GM23338 (cell line): Measurements from ENCODE around the gene SIX5. TPM values are rescaled to one million over a fixed set of nuclear protein-coding genes. Genes with fewer than 3 reads are reported as not detected.
"Not testable (repeated sequence)": the region's sequence is repeated elsewhere in the genome, so short reads cannot be mapped to it uniquely, and the experiment has no call there.

Source experiments
- ATAC-seq: fragments of 200-7000 bp; cut with Tn5 transposase; 3 replicates; pipeline ENCODE4 v1.9.1; 2020
- DNase-seq: peaks from one replicate; pipeline ENCODE4 v3.0.0-alpha.2; 2015; ENCODE audit warnings: low spot score
- H2AFZ ChIP-seq: fragments of 200-600 bp; sonication (generic); 2 replicates; pipeline ENCODE4 v1.8.0; 2016; ENCODE audit warnings: antibody characterized with exemption, mild to moderate bottlenecking, moderate library complexity
- H3F3A ChIP-seq: fragments of 200-600 bp; sonication (generic); replicated peaks from 2 replicates; pipeline ENCODE4 v1.8.0; 2017; ENCODE audit warnings: antibody characterized with exemption, mixed run types, low read depth
- H3K27ac ChIP-seq: fragments of 200-600 bp; sonication (generic); 2 replicates; pipeline ENCODE4 v1.6.1; 2016; ENCODE audit warnings: low read depth
- H3K27me3 ChIP-seq: fragments of 200-600 bp; sonication (generic); 2 replicates; pipeline ENCODE4 v1.8.0; 2016; ENCODE audit warnings: mild to moderate bottlenecking, mixed run types, moderate library complexity; ENCODE audit not compliant: insufficient read depth
- H3K36me3 ChIP-seq: fragments of 200-600 bp; sonication (generic); 2 replicates; pipeline ENCODE4 v1.8.0; 2016; ENCODE audit warnings: mild to moderate bottlenecking; ENCODE audit not compliant: insufficient read depth
- H3K4me1 ChIP-seq: fragments of 200-600 bp; sonication (generic); 2 replicates; pipeline ENCODE4 v1.8.0; 2016; ENCODE audit warnings: mild to moderate bottlenecking, moderate library complexity; ENCODE audit not compliant: insufficient read depth
- H3K4me2 ChIP-seq: fragments of 200-600 bp; sonication (generic); 2 replicates; pipeline ENCODE4 v1.7.1; 2017; ENCODE audit warnings: mixed run types
- H3K4me3 ChIP-seq: fragments of 200-600 bp; sonication (generic); 2 replicates; pipeline ENCODE4 v1.6.1; 2016; ENCODE audit warnings: mixed run types
- H3K79me2 ChIP-seq: fragments of 200-600 bp; sonication (generic); replicated peaks from 2 replicates; pipeline ENCODE4 v1.8.0; 2017; ENCODE audit warnings: mild to moderate bottlenecking; ENCODE audit not compliant: insufficient read depth
- H3K9me2 ChIP-seq: fragments of 200-600 bp; sonication (generic); 2 replicates; pipeline ENCODE4 v1.8.0; 2017; ENCODE audit not compliant: insufficient read depth
- H4K20me1 ChIP-seq: fragments of 200-600 bp; sonication (generic); replicated peaks from 2 replicates; pipeline ENCODE4 v1.8.0; 2017; ENCODE audit warnings: mild to moderate bottlenecking; ENCODE audit not compliant: insufficient read depth
- H3K27ac Mint-ChIP-seq: 2 replicates; pipeline ENCODE4 v1.8.0; 2020; ENCODE audit warnings: inconsistent platforms, mild to moderate bottlenecking, moderate library complexity, mixed read lengths
- H3K27me3 Mint-ChIP-seq: 3 replicates; pipeline ENCODE4 v1.8.0; 2022; ENCODE audit warnings: low read depth, mild to moderate bottlenecking, moderate library complexity, mixed read lengths, inconsistent platforms; ENCODE audit not compliant: insufficient read depth, poor library complexity
- H3K36me3 Mint-ChIP-seq: 3 replicates; pipeline ENCODE4 v1.8.0; 2021; ENCODE audit warnings: low read depth, mild to moderate bottlenecking, inconsistent platforms, moderate library complexity, mixed read lengths
- H3K4me1 Mint-ChIP-seq: 3 replicates; pipeline ENCODE4 v1.8.0; 2020; ENCODE audit warnings: mild to moderate bottlenecking, inconsistent platforms, mixed read lengths
- H3K4me3 Mint-ChIP-seq: 3 replicates; pipeline ENCODE4 v1.8.0; 2021; ENCODE audit warnings: moderate library complexity, mild to moderate bottlenecking, inconsistent platforms, mixed read lengths
- H3K9me3 Mint-ChIP-seq: 3 replicates; pipeline ENCODE4 v1.8.0; 2020; ENCODE audit warnings: moderate library complexity, mild to moderate bottlenecking, inconsistent platforms, mixed read lengths
- CTCF ChIP-seq, 2 experiments: fragments of 200-600 bp in 1 of 2; sonication (generic) in 1 of 2; conservative IDR thresholded peaks; 2 replicates each; pipeline versions ENCODE4 v1.5.1 to v1.6.1; 2016 to 2017; ENCODE audit warnings: antibody characterized with exemption in 2 of 2, low read depth in 2 of 2, mild to moderate bottlenecking in 2 of 2, moderate library complexity in 1 of 2
- EZH2 ChIP-seq: fragments of 200-600 bp; sonication (generic); IDR thresholded peaks from one replicate; pipeline ENCODE4 v1.8.0; 2017; ENCODE audit warnings: antibody characterized with exemption, mild to moderate bottlenecking, low read depth; ENCODE audit not compliant: unreplicated experiment
- STAT1 ChIP-seq: IDR thresholded peaks from one replicate; pipeline ENCODE4 v1.6.1; 2016; ENCODE audit warnings: antibody characterized with exemption; ENCODE audit not compliant: unreplicated experiment
- ZNF462 ChIP-seq: fragments of 250-450 bp; sonication (Bioruptor Pico); IDR thresholded peaks from 2 replicates; pipeline ENCODE4 v1.5.0; 2020; ENCODE audit warnings: mild to moderate bottlenecking, moderate library complexity
- polyA plus RNA-seq: library from polyadenylated mRNA; unstranded; fragments of >200 nt; fragmentation: Nextera tagmentation; extraction: Ambion mirVana; gene quantifications from 2 replicates; pipeline ENCODE4 v1.2.1, GENCODE V29; 2016
- total RNA-seq: library from RNA; depleted of rRNA; stranded (reverse); fragments of >200 nt; shearing (Covaris generic); gene quantifications from 2 replicates; pipeline ENCODE4 v1.2.3, GENCODE V29; 2014

The SIX5 gene
- total and polyA plus RNA-seq, 2 experiments from 2014 or later = 10.1 to 22.6 TPM

GRCh38 chr19:45752639-45753038, 16.4 kb downstream of the SIX5 start (continued):
- no peak for TF ChIP-seq CTCF (conservative IDR thresholded peaks at IDR 0.05; ENCODE audit: low read depth in 2 of 2)
- TF ChIP-seq EZH2 = no peak
- TF ChIP-seq ZNF462 (CRISPR knock-in tag) = no peak
- TF ChIP-seq STAT1 = no peak

GRCh38 chr19:45751483-45751882, 17.6 kb downstream of the SIX5 start:
- not testable (repeated sequence) for ATAC-seq, H3K36me3 Mint-ChIP-seq, H3K79me2 ChIP-seq

More at GRCh38 chr19:45751483-45751882, 17.6 kb downstream of the SIX5 start:
- H3F3A ChIP-seq, H3K4me1 ChIP-seq, H3K27me3 Mint-ChIP-seq, H3K9me2 ChIP-seq, H3K27ac Mint-ChIP-seq, H3K4me3 ChIP-seq, H2AFZ ChIP-seq, H3K9me3 Mint-ChIP-seq, H3K4me3 Mint-ChIP-seq, H3K27me3 ChIP-seq, DNase-seq, H3K4me1 Mint-ChIP-seq, H3K27ac ChIP-seq, H3K4me2 ChIP-seq, H3K36me3 ChIP-seq, H4K20me1 ChIP-seq: not testable (repeated sequence)
